Stomach (tissue), 9 donors: ENCODE data around the gene ACADSB. TPM values are rescaled to one million over a fixed set of nuclear protein-coding genes. Genes with fewer than 3 reads are reported as not detected.

Source experiments
- DNase-seq, 2 donors: peaks; one replicate each; pipeline versions ENCODE4 v3.0.0 to v3.0.0-alpha.2; 2013 to 2019
- H3K27ac ChIP-seq, 5 donors: fragments of 200-600 bp in 4 of 5; sonication (generic) in 4 of 5; one replicate each; pipeline ENCODE4 v1.5.1; 2013 to 2019; ENCODE audit warnings: mild to moderate bottlenecking in 1 of 5, moderate library complexity in 1 of 5
- H3K27me3 ChIP-seq, 3 donors: fragments of 200-600 bp; sonication (generic); one replicate each; pipeline ENCODE4 v1.5.1; 2017 to 2019; ENCODE audit warnings: mixed run types in 1 of 3
- H3K36me3 ChIP-seq, 4 donors: fragments of 200-600 bp; sonication (generic); 1 replicate in 3 of 4; 2 replicates in 1 of 4; pipeline ENCODE4 v1.5.1; 2016 to 2019
- H3K4me1 ChIP-seq, 4 donors: fragments of 200-600 bp; sonication (generic); one replicate each; pipeline ENCODE4 v1.5.1; 2016 to 2019
- H3K4me3 ChIP-seq, 4 donors: fragments of 200-600 bp; sonication (generic) in 3 of 4; one replicate each; pipeline ENCODE4 v1.5.1; 2016 to 2019; ENCODE audit warnings: mild to moderate bottlenecking in 1 of 4
- H3K9me3 ChIP-seq, 4 donors: fragments of 200-600 bp; sonication (generic); one replicate each; pipeline ENCODE4 v1.5.1; 2016 to 2019
- EP300 ChIP-seq: sonication (generic); formaldehyde crosslinking; IDR thresholded peaks from one replicate; pipeline ENCODE4 v1.6.1; 2017; ENCODE audit warnings: antibody characterized with exemption
- POLR2A ChIP-seq, 4 donors: fragments of 450-650 bp; IDR thresholded peaks; one replicate each; pipeline ENCODE4 v1.6.1; 2016; ENCODE audit warnings: antibody characterized with exemption in 4 of 4, control low read depth in 2 of 4, mild to moderate bottlenecking in 1 of 4, moderate library complexity in 1 of 4
- POLR2AphosphoS5 ChIP-seq, 3 donors: sonication (generic); formaldehyde crosslinking; IDR thresholded peaks; one replicate each; pipeline ENCODE4 v1.6.1; 2016; ENCODE audit warnings: antibody characterized with exemption in 3 of 3
- WGBS, 5 donors: extraction: QIAGEN DNeasy Blood & Tissue Kit in 3 of 5; methylation state at CpG; one replicate each; pipeline versions ENCODE4 v1.1.5 to v1.1.7; 2013 to 2018; 5-methylcytosine and 5-hydroxymethylcytosine counted together
- intact Hi-C: fragments of 100-400 bp; cut with DNase I; formaldehyde crosslinking; loops from one replicate; pipeline ENCODE4 v1.15.1; 2023; ENCODE audit warnings: low total_unique reads
- polyA plus RNA-seq, 3 donors: library from polyadenylated mRNA; stranded (reverse); fragments of 200-250 nt; gene quantifications; one replicate each; pipeline ENCODE4 v1.2.3, GENCODE V29; 2013
- total RNA-seq, 5 donors: library from RNA; depleted of rRNA; stranded (reverse); fragments of >200 nt; gene quantifications; one replicate each; pipeline versions ENCODE4 v1.1.0 to v1.2.3, GENCODE V29; 2014 to 2016
- TF ChIP-seq, protein P1 (sequence below), 7 experiments: fragments of 450-650 bp in 4 of 7; fragments of 200-600 bp in 3 of 7; sonication (generic) in 3 of 7; IDR thresholded peaks; one replicate each; pipeline ENCODE4 v1.5.1; 2016 to 2019; ENCODE audit warnings: antibody characterized with exemption in 7 of 7, control low read depth in 2 of 7, mild to moderate bottlenecking in 1 of 7
- donor health status: healthy with polysubstance abuse.
- donor health status: Bipolar disorder and iron deficiency.
- donor health status: healthy.

The ACADSB gene
- total and polyA plus RNA-seq, 8 donors: 3.8 to 19.1 (median 10.6) TPM

GRCh38 chr10:123100030-123100762 lies 91.4 kb downstream of the ACADSB start:
- DNase-seq: no peak
- intact Hi-C loops: no loop called here
- Histone ChIP-seq H3K9me3 (no peaks in the 10 kb centered on the region), H3K4me1 (no peaks in the 10 kb centered on the region), H3K4me3 (no peak overlapping the region), H3K36me3 (no peaks in the 10 kb centered on the region), H3K27me3 (peaks cover 0 to 41% (median 5%) of the 10 kb centered on the region in 3 donors), H3K27ac (no peak overlapping the region)
- TF ChIP-seq EP300 (no peak), POLR2A (IDR thresholded peaks at IDR 0.05) (no peak), POLR2AphosphoS5 (IDR thresholded peaks at IDR 0.05) (no peak)
- TF ChIP-seq, protein P1, sequence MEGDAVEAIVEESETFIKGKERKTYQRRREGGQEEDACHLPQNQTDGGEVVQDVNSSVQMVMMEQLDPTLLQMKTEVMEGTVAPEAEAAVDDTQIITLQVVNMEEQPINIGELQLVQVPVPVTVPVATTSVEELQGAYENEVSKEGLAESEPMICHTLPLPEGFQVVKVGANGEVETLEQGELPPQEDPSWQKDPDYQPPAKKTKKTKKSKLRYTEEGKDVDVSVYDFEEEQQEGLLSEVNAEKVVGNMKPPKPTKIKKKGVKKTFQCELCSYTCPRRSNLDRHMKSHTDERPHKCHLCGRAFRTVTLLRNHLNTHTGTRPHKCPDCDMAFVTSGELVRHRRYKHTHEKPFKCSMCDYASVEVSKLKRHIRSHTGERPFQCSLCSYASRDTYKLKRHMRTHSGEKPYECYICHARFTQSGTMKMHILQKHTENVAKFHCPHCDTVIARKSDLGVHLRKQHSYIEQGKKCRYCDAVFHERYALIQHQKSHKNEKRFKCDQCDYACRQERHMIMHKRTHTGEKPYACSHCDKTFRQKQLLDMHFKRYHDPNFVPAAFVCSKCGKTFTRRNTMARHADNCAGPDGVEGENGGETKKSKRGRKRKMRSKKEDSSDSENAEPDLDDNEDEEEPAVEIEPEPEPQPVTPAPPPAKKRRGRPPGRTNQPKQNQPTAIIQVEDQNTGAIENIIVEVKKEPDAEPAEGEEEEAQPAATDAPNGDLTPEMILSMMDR (IDR thresholded peaks at IDR 0.05): no peak
- WGBS, 5 donors: 58 to 74% (median 70%) methylated on average over 7 of the region's 7 CpGs

- peak in 1 of 2 donors; percentile 6 for DNase-seq
- no peaks in the 10 kb centered on the region for H3K9me3 ChIP-seq
- no peaks in the 10 kb centered on the region for H3K36me3 ChIP-seq
- TF ChIP-seq POLR2A (IDR thresholded peaks at IDR 0.05): no peak
- H3K27me3 ChIP-seq: peaks cover 0 to 45% (median 5%) of the 10 kb centered on the region in 3 donors
- H3K27ac ChIP-seq: no peak overlapping the region
- WGBS, 5 donors: 53 to 60% (median 58%) methylated on average over 9 of the region's 9 CpGs
- no peaks in the 10 kb centered on the region for H3K4me1 ChIP-seq
- H3K4me3 ChIP-seq: no peak overlapping the region
- intact Hi-C loops: no loop called here
These were observed 93.1 kb downstream of the ACADSB start for GRCh38 chr10:123101872-123102271.

- WGBS, 5 donors: 19 to 55% (median 40%) methylated on average over 1 to 2 of the region's 2 CpGs
These were observed 93.9 kb downstream of the ACADSB start for GRCh38 chr10:123102673-123103072.

GRCh38 chr10:123103944-123104343 lies 95.1 kb downstream of the ACADSB start:
- no peak overlapping the region for H3K4me3 ChIP-seq
- H3K4me1 ChIP-seq: no peaks in the 10 kb centered on the region
- intact Hi-C loops: no loop called here
- no peak overlapping the region for H3K27ac ChIP-seq
- DNase-seq: no peak
- H3K27me3 ChIP-seq: peaks cover 0 to 30% (median 0%) of the 10 kb centered on the region in 3 donors
- H3K36me3 ChIP-seq: no peaks in the 10 kb centered on the region
- TF ChIP-seq POLR2AphosphoS5 (IDR thresholded peaks at IDR 0.05) (no peak), EP300 (no peak), POLR2A (IDR thresholded peaks at IDR 0.05) (no peak)
- TF ChIP-seq, protein P1 (IDR thresholded peaks at IDR 0.05): no peak
- WGBS, 5 donors: 52 to 72% (median 70%) methylated on average over 9 of the region's 9 CpGs
- H3K9me3 ChIP-seq: no peaks in the 10 kb centered on the region

More at GRCh38 chr10:123102673-123103072, 93.9 kb downstream of the ACADSB start:
- TF ChIP-seq, protein P1 (IDR thresholded peaks at IDR 0.05): no peak
- TF ChIP-seq POLR2AphosphoS5 (IDR thresholded peaks at IDR 0.05): no peak
- no peak for TF ChIP-seq EP300
- TF ChIP-seq POLR2A (IDR thresholded peaks at IDR 0.05): no peak
- DNase-seq: no peak
- no peaks in the 10 kb centered on the region for H3K36me3 ChIP-seq
- H3K27ac ChIP-seq: no peak overlapping the region
- H3K27me3 ChIP-seq: peaks cover 0 to 38% (median 5%) of the 10 kb centered on the region in 3 donors
- H3K4me1 ChIP-seq: no peaks in the 10 kb centered on the region
- intact Hi-C loops: no loop called here
- H3K9me3 ChIP-seq: no peaks in the 10 kb centered on the region
- no peak overlapping the region for H3K4me3 ChIP-seq

Other genes with a start within 250 kb of the ACADSB start
- gene CUZD1, start 163.1 kb upstream of the ACADSB start, total RNA-seq: under 1 TPM in 3 of 5 donors, not detected in 2; 0.55 to 0.58 (median 0.58) TPM
- 10 to 100 TPM in 1 of 3 donors, 1 to 10 TPM in 1, under 1 TPM in 1; 0.44 to 14.1 (median 1.1) TPM for gene CUZD1, start 163.1 kb upstream of the ACADSB start, polyA plus RNA-seq
- 1 to 10 TPM in 3 of 5 donors, not detected in 2; 2.0 to 4.5 (median 2.0) TPM for gene FAM24B, start 129.4 kb upstream of the ACADSB start, total RNA-seq
- gene FAM24B, start 129.4 kb upstream of the ACADSB start, polyA plus RNA-seq: 1 to 10 TPM; 3.1 to 4.3 (median 3.7) TPM
- gene FAM24A, start 98.4 kb upstream of the ACADSB start, total RNA-seq: not detected
- gene FAM24A, start 98.4 kb upstream of the ACADSB start, polyA plus RNA-seq: not detected
- gene C10orf88, start 54.8 kb upstream of the ACADSB start, total RNA-seq: 10 to 100 TPM in 1 of 5 donors, 1 to 10 TPM in 4; 1.7 to 17.1 (median 5.9) TPM
- 1 to 10 TPM; 3.1 to 4.0 (median 3.2) TPM for gene C10orf88, start 54.8 kb upstream of the ACADSB start, polyA plus RNA-seq
- gene PSTK, start 28.6 kb upstream of the ACADSB start, total RNA-seq: 10 to 100 TPM in 1 of 5 donors, 1 to 10 TPM in 2, not detected in 2; 1.2 to 11.6 (median 5.0) TPM
- 1 to 10 TPM; 3.5 to 4.4 (median 3.8) TPM for gene PSTK, start 28.6 kb upstream of the ACADSB start, polyA plus RNA-seq
- 10 to 100 TPM in 2 of 5 donors, 1 to 10 TPM in 3; 3.5 to 18.5 (median 9.8) TPM for gene IKZF5, start 211 bp upstream of the ACADSB start, total RNA-seq
- gene IKZF5, start 211 bp upstream of the ACADSB start, polyA plus RNA-seq: 1 to 10 TPM; 5.4 to 8.4 (median 5.5) TPM
- gene HMX3, start 127.0 kb downstream of the ACADSB start, total RNA-seq: under 1 TPM in 1 of 5 donors, not detected in 4; 0.37 TPM
- gene HMX3, start 127.0 kb downstream of the ACADSB start, polyA plus RNA-seq: not detected
- not detected for gene HMX2, start 139.1 kb downstream of the ACADSB start, total RNA-seq
- gene HMX2, start 139.1 kb downstream of the ACADSB start, polyA plus RNA-seq: not detected
- 100 to 1,000 TPM in 3 of 5 donors, 10 to 100 TPM in 2; 51.3 to 160 (median 117) TPM for gene BUB3, start 145.4 kb downstream of the ACADSB start, total RNA-seq
- gene BUB3, start 145.4 kb downstream of the ACADSB start, polyA plus RNA-seq: 10 to 100 TPM; 33.4 to 45.4 (median 36.4) TPM